OCI-LY1 (cell line): Measurements from ENCODE around the gene ASS1.

Experiments used
- H2AFZ ChIP-seq: fragments of 200-600 bp; sonication (generic), shearing (Covaris generic); 2 replicates; pipeline ENCODE4 v1.6.0; 2014; ENCODE audit warnings: antibody characterized with exemption, mild to moderate bottlenecking, low read length
- H3F3A ChIP-seq: fragments of 200-600 bp; sonication (generic), shearing (Covaris generic); 2 replicates; pipeline ENCODE4 v1.6.0; 2014; ENCODE audit warnings: mild to moderate bottlenecking, antibody characterized with exemption, low read length, moderate library complexity; ENCODE audit not compliant: insufficient read depth
- H3K27ac ChIP-seq: fragments of 200-600 bp; sonication (generic); 2 replicates; pipeline ENCODE4 v1.5.1; 2014; ENCODE audit warnings: low read length, mixed run types, mild to moderate bottlenecking, low read depth; ENCODE audit not compliant: poor library complexity, severe bottlenecking
- H3K27me3 ChIP-seq: fragments of 200-600 bp; sonication (generic); 2 replicates; pipeline ENCODE4 v1.6.0; 2014; ENCODE audit warnings: antibody characterized with exemption, mild to moderate bottlenecking, low read length, moderate library complexity; ENCODE audit not compliant: insufficient read depth
- H3K36me3 ChIP-seq: fragments of 200-600 bp; sonication (generic); 2 replicates; pipeline ENCODE4 v1.6.1; 2014; ENCODE audit warnings: mild to moderate bottlenecking, antibody characterized with exemption, low read length, moderate library complexity, mixed read lengths; ENCODE audit not compliant: insufficient read depth
- H3K4me1 ChIP-seq: fragments of 200-600 bp; sonication (generic); 2 replicates; pipeline ENCODE4 v1.5.1; 2014; ENCODE audit warnings: mild to moderate bottlenecking, low read length, moderate library complexity; ENCODE audit not compliant: insufficient read depth, severe bottlenecking
- H3K4me2 ChIP-seq: fragments of 200-600 bp; sonication (generic), shearing (Covaris generic); 2 replicates; pipeline ENCODE4 v1.6.1; 2014; ENCODE audit warnings: low read length
- H3K4me3 ChIP-seq: fragments of 200-600 bp; sonication (generic); 2 replicates; pipeline ENCODE4 v1.5.1; 2014; ENCODE audit warnings: low read length, low read depth, mild to moderate bottlenecking, mixed read lengths; ENCODE audit not compliant: poor library complexity, severe bottlenecking
- H3K79me2 ChIP-seq: fragments of 200-600 bp; shearing (Covaris generic); 2 replicates; pipeline ENCODE4 v1.6.1; 2016; ENCODE audit warnings: mixed run types, low read length, mixed read lengths; ENCODE audit not compliant: insufficient read depth
- H3K9ac ChIP-seq: fragments of 200-600 bp; sonication (generic), shearing (Covaris generic); 2 replicates; pipeline ENCODE4 v1.6.1; 2014; ENCODE audit warnings: mild to moderate bottlenecking, low read length, mixed read lengths
- H3K9me2 ChIP-seq: fragments of 200-600 bp; sonication (generic), shearing (Covaris generic); 2 replicates; pipeline ENCODE4 v1.6.1; 2014; ENCODE audit warnings: low read depth, mild to moderate bottlenecking, low read length, mixed read lengths
- H3K9me3 ChIP-seq: fragments of 200-600 bp; shearing (Covaris generic); 2 replicates; pipeline ENCODE4 v1.6.1; 2014; ENCODE audit warnings: low read length, mixed read lengths
- H4K20me1 ChIP-seq: fragments of 200-600 bp; sonication (generic), shearing (Covaris generic); 2 replicates; pipeline ENCODE4 v1.6.0; 2016; ENCODE audit warnings: mild to moderate bottlenecking, low read length; ENCODE audit not compliant: insufficient read depth
- EZH2 ChIP-seq: fragments of 200-600 bp; sonication (generic), shearing (Covaris generic); IDR thresholded peaks from 2 replicates; pipeline ENCODE4 v1.8.0; 2017; ENCODE audit warnings: borderline replicate concordance, mixed run types, mild to moderate bottlenecking, antibody characterized with exemption, low read length, moderate library complexity, mixed read lengths
- TF ChIP-seq, protein P1 (sequence below): fragments of 200-600 bp; sonication (generic), shearing (Covaris generic); IDR thresholded peaks from 2 replicates; pipeline ENCODE4 v1.5.1; 2017; ENCODE audit warnings: mild to moderate bottlenecking, antibody characterized with exemption, low read length, moderate library complexity, mixed read lengths

Gene ASS1

DNA sequence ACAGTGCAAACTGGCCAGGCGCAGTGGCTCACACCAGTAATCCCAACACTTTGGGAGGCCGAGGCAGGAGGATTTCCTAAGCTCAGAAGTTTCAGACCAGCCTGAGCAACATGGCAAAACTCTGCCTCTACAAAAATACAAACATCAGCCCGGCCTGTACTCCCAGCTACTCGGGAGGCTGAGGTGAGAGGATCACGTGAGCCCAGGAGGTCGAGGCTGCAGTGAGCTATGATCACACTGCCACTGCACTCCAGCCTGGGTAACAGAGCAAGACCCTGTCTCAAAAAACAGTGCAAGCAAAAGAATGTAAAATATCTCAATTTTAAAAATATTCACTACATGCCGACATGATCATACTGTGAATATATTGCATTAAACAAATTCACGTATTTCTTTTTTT lies 83.9 kb downstream of the ASS1 start:
- no peak overlapping the region for H3K27ac ChIP-seq

DNA sequence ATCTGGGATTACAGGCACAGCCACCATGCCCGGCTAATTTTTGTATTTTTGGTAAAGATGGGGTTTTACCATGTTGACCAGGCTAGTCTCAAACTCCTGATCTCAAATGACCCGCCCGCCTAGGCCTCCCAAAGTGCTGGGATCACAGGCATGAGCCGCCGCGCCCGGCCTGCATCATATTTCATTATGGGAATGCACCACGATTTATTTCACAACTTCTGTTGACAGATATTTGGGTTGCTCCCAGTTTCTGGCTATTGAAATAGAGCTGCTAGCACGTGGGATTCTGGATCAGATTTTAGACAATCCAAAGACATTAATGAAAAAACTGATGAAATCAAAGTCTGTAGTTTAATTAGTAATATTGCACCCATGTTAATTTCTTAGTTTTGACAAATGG lies 86.2 kb downstream of the ASS1 start:
- H2AFZ ChIP-seq, result no peak overlapping the region
- H3K4me1 ChIP-seq, result no peaks in the 10 kb centered on the region
- H3K36me3 ChIP-seq, result no peaks in the 10 kb centered on the region
- no peaks in the 10 kb centered on the region for H4K20me1 ChIP-seq
- H3K4me3 ChIP-seq, result no peak overlapping the region
- no peak overlapping the region for H3K9ac ChIP-seq
- H3K9me2 ChIP-seq, result no peaks in the 10 kb centered on the region
- H3F3A ChIP-seq, result no peaks in the 10 kb centered on the region
- no peaks in the 10 kb centered on the region for H3K27me3 ChIP-seq
- no peak overlapping the region for H3K4me2 ChIP-seq
- H3K79me2 ChIP-seq, result no peaks in the 10 kb centered on the region
- H3K27ac ChIP-seq, result no peak overlapping the region
- no peak for TF ChIP-seq EZH2
- TF ChIP-seq, protein P1, sequence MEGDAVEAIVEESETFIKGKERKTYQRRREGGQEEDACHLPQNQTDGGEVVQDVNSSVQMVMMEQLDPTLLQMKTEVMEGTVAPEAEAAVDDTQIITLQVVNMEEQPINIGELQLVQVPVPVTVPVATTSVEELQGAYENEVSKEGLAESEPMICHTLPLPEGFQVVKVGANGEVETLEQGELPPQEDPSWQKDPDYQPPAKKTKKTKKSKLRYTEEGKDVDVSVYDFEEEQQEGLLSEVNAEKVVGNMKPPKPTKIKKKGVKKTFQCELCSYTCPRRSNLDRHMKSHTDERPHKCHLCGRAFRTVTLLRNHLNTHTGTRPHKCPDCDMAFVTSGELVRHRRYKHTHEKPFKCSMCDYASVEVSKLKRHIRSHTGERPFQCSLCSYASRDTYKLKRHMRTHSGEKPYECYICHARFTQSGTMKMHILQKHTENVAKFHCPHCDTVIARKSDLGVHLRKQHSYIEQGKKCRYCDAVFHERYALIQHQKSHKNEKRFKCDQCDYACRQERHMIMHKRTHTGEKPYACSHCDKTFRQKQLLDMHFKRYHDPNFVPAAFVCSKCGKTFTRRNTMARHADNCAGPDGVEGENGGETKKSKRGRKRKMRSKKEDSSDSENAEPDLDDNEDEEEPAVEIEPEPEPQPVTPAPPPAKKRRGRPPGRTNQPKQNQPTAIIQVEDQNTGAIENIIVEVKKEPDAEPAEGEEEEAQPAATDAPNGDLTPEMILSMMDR, result no peak
- H3K9me3 ChIP-seq, result no peaks in the 10 kb centered on the region

More for the DNA sequence above, 83.9 kb downstream of the ASS1 start:
- Histone ChIP-seq H2AFZ (no peak overlapping the region), H3K9ac (no peak overlapping the region), H3K4me3 (no peak overlapping the region), H3K79me2 (no peaks in the 10 kb centered on the region), H3K9me2 (no peaks in the 10 kb centered on the region), H3F3A (no peaks in the 10 kb centered on the region), H3K4me2 (no peak overlapping the region), H3K27me3 (no peaks in the 10 kb centered on the region; the same call in 1 of the 2 replicates), H4K20me1 (no peaks in the 10 kb centered on the region), H3K36me3 (no peaks in the 10 kb centered on the region), H3K9me3 (no peaks in the 10 kb centered on the region), H3K4me1 (no peaks in the 10 kb centered on the region)
- TF ChIP-seq, protein P1, result no peak
- TF ChIP-seq EZH2, result no peak

DNA sequence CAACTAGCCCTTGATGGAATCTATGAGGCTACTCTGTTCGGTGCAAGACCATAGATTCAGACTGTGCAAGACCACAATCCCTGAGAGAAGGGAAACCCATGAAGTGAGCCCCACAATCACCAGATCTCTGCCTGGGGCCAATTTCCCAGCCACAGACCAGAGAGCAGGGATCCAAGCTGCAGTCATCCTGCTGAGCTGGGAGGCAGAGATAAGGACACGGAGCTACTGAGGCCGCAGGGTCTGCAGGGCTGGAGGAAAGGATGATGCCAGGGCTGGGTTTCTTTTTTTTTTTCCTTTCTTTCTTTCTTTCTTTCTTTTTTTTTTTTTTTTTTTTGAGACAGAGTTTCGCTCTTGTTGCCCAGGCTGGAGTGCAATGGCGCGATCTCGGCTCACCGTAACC lies 86.9 kb downstream of the ASS1 start:
- H4K20me1 ChIP-seq, result no peaks in the 10 kb centered on the region
- no peaks in the 10 kb centered on the region for H3F3A ChIP-seq
- TF ChIP-seq EZH2, result no peak
- TF ChIP-seq, protein P1, result no peak
- H3K36me3 ChIP-seq, result no peaks in the 10 kb centered on the region
- no peak overlapping the region for H3K4me2 ChIP-seq
- H3K4me1 ChIP-seq, result no peaks in the 10 kb centered on the region
- H3K27ac ChIP-seq, result no peak overlapping the region
- H3K9ac ChIP-seq, result no peak overlapping the region
- no peak overlapping the region for H2AFZ ChIP-seq
- no peaks in the 10 kb centered on the region for H3K9me3 ChIP-seq
- no peaks in the 10 kb centered on the region for H3K79me2 ChIP-seq
- H3K9me2 ChIP-seq, result no peaks in the 10 kb centered on the region
- no peaks in the 10 kb centered on the region for H3K27me3 ChIP-seq
- H3K4me3 ChIP-seq, result no peak overlapping the region
